H1 (cell line): ENCODE results near the gene MORC3. TPM values are rescaled to one million over a fixed set of nuclear protein-coding genes. Genes with fewer than 3 reads are reported as not detected.

ENCODE experiments used
- CBX8 ChIP-seq: fragments of 300-800, 300-1000 bp; sonication (generic); IDR thresholded peaks from 2 replicates; pipeline ENCODE4 v1.7.1; 2016; ENCODE audit warnings: low read depth, low read length, borderline replicate concordance
- KDM5A ChIP-seq: fragments of 200-600 bp; IDR thresholded peaks from 2 replicates; pipeline ENCODE4 v1.7.1; 2012; ENCODE audit warnings: mild to moderate bottlenecking, low read length, inconsistent platforms, mixed read lengths
- PHF8 ChIP-seq: fragments of 200-600 bp; sonication (generic); conservative IDR thresholded peaks from 2 replicates; pipeline ENCODE4 v1.7.1; 2012; ENCODE audit warnings: low read depth, mild to moderate bottlenecking, inconsistent platforms, low read length, moderate library complexity
- RFX5 ChIP-seq: IDR thresholded peaks from 2 replicates; pipeline ENCODE4 v1.6.1; 2011; ENCODE audit warnings: low read depth, low read length, improper control_type of control experiment, borderline replicate concordance
- SRF ChIP-seq: IDR thresholded peaks from 2 replicates; pipeline ENCODE4 v1.6.1; 2011; ENCODE audit warnings: mild to moderate bottlenecking, low read depth, low read length, moderate library complexity
- TAF1 ChIP-seq: IDR thresholded peaks from 2 replicates; pipeline ENCODE4 v1.6.1; 2011; ENCODE audit warnings: mild to moderate bottlenecking, low read depth, low read length
- polyA plus RNA-seq, 7 experiments: library from polyadenylated mRNA; depleted of rRNA in 3 of 7; stranded (reverse) in 5 of 7; unstranded in 2 of 7; fragments of >200 nt in 5 of 7; fragments of 200-250 nt in 2 of 7; gene quantifications; 1 replicate in 5 of 7; 2 replicates in 1 of 7; 4 replicates in 1 of 7; pipeline versions ENCODE4 v1.2.1 to v1.2.3, GENCODE V29; 2011 to 2013; ENCODE audit warnings: missing spikeins in 2 of 7, mixed read lengths in 2 of 7
- total RNA-seq: library from RNA; stranded (reverse); fragmentation: NEBNext Ultra II Directional; extraction: Animal tissue kit (Norgen Biotek cat#: 25700); gene quantifications from 2 replicates; pipeline ENCODE4 v1.2.1, GENCODE V29; 2021
- TF ChIP-seq, protein P1 (sequence below): fragments of 300-600 bp; sonication (generic); IDR thresholded peaks from 2 replicates; pipeline ENCODE4 v1.7.1; 2012; ENCODE audit warnings: low read length, moderate library complexity, mild to moderate bottlenecking, inconsistent platforms; ENCODE audit not compliant: insufficient replicate concordance
- TF ChIP-seq, protein P2 (sequence below): IDR thresholded peaks from 2 replicates; pipeline ENCODE4 v1.6.1; 2011; ENCODE audit warnings: low read length, improper control_type of control experiment

The MORC3 gene
- total and polyA plus RNA-seq, 2 of the 8 experiments (the other 6 are each of a cell fraction or from before 2014, with no cell fraction given) = 5.0 to 20.4 TPM

DNA sequence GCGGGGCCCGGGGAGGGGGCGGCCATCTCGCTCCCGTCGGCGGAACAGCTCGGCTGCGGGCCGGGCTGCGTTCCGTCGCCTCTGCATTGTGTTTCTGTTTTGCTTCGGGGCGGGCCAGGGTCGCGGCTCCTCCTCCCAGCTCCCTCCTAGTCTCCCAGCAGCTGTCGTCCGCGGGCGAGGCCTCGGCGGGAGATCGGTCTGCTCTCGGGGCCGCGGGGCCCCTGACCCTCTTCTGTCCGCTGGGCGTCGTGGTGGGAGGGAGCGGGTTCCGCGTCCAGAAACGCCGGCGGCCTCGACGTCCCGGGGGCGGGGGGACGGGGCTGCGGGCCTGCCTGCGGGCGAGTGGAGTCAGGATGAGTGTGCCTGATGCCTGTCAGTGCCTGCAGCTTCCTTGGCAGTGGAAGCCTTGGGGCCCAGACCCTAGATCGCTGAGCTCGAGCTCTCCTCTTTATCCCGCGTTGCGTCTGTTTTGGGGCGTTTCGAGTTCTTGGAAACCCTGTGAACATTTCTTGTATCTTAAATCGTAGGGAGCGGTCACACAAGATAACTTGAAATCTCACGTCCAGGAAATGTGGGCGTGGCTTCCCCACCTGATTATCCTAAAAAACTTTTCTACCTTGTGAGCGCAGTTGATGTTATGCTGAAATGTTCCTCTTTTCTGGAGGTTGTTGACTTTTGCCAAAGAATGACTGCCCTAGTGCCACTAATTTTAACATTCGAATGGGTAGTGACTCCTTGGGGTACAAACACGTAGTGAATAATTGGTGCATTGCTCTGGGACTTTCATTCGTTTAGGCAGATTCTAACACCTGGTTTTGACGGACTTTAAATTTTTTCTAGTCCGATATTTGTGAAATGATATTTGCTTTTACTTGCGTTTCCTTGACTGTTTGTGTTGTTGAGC is 676 bp downstream of the MORC3 start (continued):
- TF ChIP-seq, protein P1, sequence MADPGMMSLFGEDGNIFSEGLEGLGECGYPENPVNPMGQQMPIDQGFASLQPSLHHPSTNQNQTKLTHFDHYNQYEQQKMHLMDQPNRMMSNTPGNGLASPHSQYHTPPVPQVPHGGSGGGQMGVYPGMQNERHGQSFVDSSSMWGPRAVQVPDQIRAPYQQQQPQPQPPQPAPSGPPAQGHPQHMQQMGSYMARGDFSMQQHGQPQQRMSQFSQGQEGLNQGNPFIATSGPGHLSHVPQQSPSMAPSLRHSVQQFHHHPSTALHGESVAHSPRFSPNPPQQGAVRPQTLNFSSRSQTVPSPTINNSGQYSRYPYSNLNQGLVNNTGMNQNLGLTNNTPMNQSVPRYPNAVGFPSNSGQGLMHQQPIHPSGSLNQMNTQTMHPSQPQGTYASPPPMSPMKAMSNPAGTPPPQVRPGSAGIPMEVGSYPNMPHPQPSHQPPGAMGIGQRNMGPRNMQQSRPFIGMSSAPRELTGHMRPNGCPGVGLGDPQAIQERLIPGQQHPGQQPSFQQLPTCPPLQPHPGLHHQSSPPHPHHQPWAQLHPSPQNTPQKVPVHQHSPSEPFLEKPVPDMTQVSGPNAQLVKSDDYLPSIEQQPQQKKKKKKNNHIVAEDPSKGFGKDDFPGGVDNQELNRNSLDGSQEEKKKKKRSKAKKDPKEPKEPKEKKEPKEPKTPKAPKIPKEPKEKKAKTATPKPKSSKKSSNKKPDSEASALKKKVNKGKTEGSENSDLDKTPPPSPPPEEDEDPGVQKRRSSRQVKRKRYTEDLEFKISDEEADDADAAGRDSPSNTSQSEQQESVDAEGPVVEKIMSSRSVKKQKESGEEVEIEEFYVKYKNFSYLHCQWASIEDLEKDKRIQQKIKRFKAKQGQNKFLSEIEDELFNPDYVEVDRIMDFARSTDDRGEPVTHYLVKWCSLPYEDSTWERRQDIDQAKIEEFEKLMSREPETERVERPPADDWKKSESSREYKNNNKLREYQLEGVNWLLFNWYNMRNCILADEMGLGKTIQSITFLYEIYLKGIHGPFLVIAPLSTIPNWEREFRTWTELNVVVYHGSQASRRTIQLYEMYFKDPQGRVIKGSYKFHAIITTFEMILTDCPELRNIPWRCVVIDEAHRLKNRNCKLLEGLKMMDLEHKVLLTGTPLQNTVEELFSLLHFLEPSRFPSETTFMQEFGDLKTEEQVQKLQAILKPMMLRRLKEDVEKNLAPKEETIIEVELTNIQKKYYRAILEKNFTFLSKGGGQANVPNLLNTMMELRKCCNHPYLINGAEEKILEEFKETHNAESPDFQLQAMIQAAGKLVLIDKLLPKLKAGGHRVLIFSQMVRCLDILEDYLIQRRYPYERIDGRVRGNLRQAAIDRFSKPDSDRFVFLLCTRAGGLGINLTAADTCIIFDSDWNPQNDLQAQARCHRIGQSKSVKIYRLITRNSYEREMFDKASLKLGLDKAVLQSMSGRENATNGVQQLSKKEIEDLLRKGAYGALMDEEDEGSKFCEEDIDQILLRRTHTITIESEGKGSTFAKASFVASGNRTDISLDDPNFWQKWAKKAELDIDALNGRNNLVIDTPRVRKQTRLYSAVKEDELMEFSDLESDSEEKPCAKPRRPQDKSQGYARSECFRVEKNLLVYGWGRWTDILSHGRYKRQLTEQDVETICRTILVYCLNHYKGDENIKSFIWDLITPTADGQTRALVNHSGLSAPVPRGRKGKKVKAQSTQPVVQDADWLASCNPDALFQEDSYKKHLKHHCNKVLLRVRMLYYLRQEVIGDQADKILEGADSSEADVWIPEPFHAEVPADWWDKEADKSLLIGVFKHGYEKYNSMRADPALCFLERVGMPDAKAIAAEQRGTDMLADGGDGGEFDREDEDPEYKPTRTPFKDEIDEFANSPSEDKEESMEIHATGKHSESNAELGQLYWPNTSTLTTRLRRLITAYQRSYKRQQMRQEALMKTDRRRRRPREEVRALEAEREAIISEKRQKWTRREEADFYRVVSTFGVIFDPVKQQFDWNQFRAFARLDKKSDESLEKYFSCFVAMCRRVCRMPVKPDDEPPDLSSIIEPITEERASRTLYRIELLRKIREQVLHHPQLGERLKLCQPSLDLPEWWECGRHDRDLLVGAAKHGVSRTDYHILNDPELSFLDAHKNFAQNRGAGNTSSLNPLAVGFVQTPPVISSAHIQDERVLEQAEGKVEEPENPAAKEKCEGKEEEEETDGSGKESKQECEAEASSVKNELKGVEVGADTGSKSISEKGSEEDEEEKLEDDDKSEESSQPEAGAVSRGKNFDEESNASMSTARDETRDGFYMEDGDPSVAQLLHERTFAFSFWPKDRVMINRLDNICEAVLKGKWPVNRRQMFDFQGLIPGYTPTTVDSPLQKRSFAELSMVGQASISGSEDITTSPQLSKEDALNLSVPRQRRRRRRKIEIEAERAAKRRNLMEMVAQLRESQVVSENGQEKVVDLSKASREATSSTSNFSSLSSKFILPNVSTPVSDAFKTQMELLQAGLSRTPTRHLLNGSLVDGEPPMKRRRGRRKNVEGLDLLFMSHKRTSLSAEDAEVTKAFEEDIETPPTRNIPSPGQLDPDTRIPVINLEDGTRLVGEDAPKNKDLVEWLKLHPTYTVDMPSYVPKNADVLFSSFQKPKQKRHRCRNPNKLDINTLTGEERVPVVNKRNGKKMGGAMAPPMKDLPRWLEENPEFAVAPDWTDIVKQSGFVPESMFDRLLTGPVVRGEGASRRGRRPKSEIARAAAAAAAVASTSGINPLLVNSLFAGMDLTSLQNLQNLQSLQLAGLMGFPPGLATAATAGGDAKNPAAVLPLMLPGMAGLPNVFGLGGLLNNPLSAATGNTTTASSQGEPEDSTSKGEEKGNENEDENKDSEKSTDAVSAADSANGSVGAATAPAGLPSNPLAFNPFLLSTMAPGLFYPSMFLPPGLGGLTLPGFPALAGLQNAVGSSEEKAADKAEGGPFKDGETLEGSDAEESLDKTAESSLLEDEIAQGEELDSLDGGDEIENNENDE = no peak
- no peak for TF ChIP-seq SRF
- TF ChIP-seq KDM5A = no peak
- no peak for TF ChIP-seq CBX8
- TF ChIP-seq, protein P2, sequence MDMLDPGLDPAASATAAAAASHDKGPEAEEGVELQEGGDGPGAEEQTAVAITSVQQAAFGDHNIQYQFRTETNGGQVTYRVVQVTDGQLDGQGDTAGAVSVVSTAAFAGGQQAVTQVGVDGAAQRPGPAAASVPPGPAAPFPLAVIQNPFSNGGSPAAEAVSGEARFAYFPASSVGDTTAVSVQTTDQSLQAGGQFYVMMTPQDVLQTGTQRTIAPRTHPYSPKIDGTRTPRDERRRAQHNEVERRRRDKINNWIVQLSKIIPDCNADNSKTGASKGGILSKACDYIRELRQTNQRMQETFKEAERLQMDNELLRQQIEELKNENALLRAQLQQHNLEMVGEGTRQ = no peak
- no peak for TF ChIP-seq RFX5
- TF ChIP-seq PHF8 = 0 out of 2 replicates have a peak, but pooled peaks have one; percentile 20
- TF ChIP-seq TAF1 = no peak
